GM19455 (cell line): Measurements from ENCODE around the gene PLGRKT.
"Not testable (repeated sequence)": the region's sequence is repeated elsewhere in the genome, so short reads cannot be mapped to it uniquely, and the experiment has no call there.

Source experiments
- ATAC-seq: cut with Tn5 transposase; IDR thresholded peaks from one replicate; pipeline ENCODE4 v1.9.1; 2021; ENCODE audit not compliant: unreplicated experiment

The PLGRKT gene

GRCh38 chr9:5388026-5388819 is 49.5 kb downstream of the PLGRKT start:
- no peak for ATAC-seq

- no peak for ATAC-seq
These were observed 53.3 kb downstream of the PLGRKT start for GRCh38 chr9:5384436-5384835.

GRCh38 chr9:5382479-5382878 is 55.2 kb downstream of the PLGRKT start:
- no peak for ATAC-seq

GRCh38 chr9:5375790-5376477 is 61.8 kb downstream of the PLGRKT start:
- ATAC-seq, result no peak

GRCh38 chr9:5375091-5375490 is 62.6 kb downstream of the PLGRKT start:
- no peak for ATAC-seq

- ATAC-seq, result peak; percentile 81
These were observed 73.3 kb downstream of the PLGRKT start for GRCh38 chr9:5364294-5365024.

- ATAC-seq, result no peak
These were observed 76.3 kb downstream of the PLGRKT start for GRCh38 chr9:5361326-5362010.

- no peak for ATAC-seq
These were observed 77.4 kb downstream of the PLGRKT start for GRCh38 chr9:5360341-5360740.

GRCh38 chr9:5357431-5358105 is 80.2 kb downstream of the PLGRKT start:
- no peak for ATAC-seq

GRCh38 chr9:5355817-5356216 is 81.9 kb downstream of the PLGRKT start:
- ATAC-seq, result no peak

- no peak for ATAC-seq
These were observed 82.5 kb downstream of the PLGRKT start for GRCh38 chr9:5355226-5355625.

GRCh38 chr9:5354184-5354583 is 83.5 kb downstream of the PLGRKT start:
- ATAC-seq, result no peak

- ATAC-seq, result no peak
These were observed 85.0 kb downstream of the PLGRKT start for GRCh38 chr9:5352637-5353248.

GRCh38 chr9:5338992-5339981 is 98.4 kb downstream of the PLGRKT start, which contains the start of gene RLN1:
Gene RLN1 (minus strand): TSS chr9:5339876. CDS start chr9:5339746, 130 bp downstream.
- ATAC-seq, result peak; percentile 99

- no peak for ATAC-seq
These were observed 101.0 kb downstream of the PLGRKT start for GRCh38 chr9:5336688-5337087.

GRCh38 chr9:5331276-5331675 is 106.4 kb downstream of the PLGRKT start:
- not testable (repeated sequence) for ATAC-seq

GRCh38 chr9:5326893-5327548 is 110.7 kb downstream of the PLGRKT start:
- no peak for ATAC-seq

- no peak for ATAC-seq
These were observed 111.5 kb downstream of the PLGRKT start for GRCh38 chr9:5326187-5326586.
